Measurements from ENCODE around the gene UBE2H.
"Not testable (repeated sequence)": the region's sequence is repeated elsewhere in the genome, so short reads cannot be mapped to it uniquely, and the experiment has no call there.

Gene UBE2H

GRCh38 chr7:129875160-129875559 is 77.6 kb downstream of the UBE2H start:
- DNase-seq = no peak

- no peak for DNase-seq
Observed at GRCh38 chr7:129874722-129875121, 78.0 kb downstream of the UBE2H start.

GRCh38 chr7:129872054-129872453 is 80.7 kb downstream of the UBE2H start:
- no peak for DNase-seq

- no peak for DNase-seq
Observed at GRCh38 chr7:129870668-129871067, 82.1 kb downstream of the UBE2H start.

- DNase-seq = no peak
Observed at GRCh38 chr7:129866251-129866650, 86.5 kb downstream of the UBE2H start.

- DNase-seq = no peak
Observed at GRCh38 chr7:129865925-129866201, 86.9 kb downstream of the UBE2H start.

- no peak for DNase-seq
Observed at GRCh38 chr7:129865093-129865924, 87.5 kb downstream of the UBE2H start.

GRCh38 chr7:129864676-129865075 is 88.1 kb downstream of the UBE2H start:
- DNase-seq = not testable (repeated sequence)

- DNase-seq = no peak
Observed at GRCh38 chr7:129864042-129864441, 88.7 kb downstream of the UBE2H start.

GRCh38 chr7:129862682-129863081 is 90.1 kb downstream of the UBE2H start:
- no peak for DNase-seq

- DNase-seq = not testable (repeated sequence)
Observed at GRCh38 chr7:129860784-129861183, 92.0 kb downstream of the UBE2H start.

GRCh38 chr7:129859183-129859582 is 93.6 kb downstream of the UBE2H start:
- DNase-seq = no peak

GRCh38 chr7:129858490-129858889 is 94.3 kb downstream of the UBE2H start:
- no peak for DNase-seq

- DNase-seq = no peak
Observed at GRCh38 chr7:129857313-129857712, 95.4 kb downstream of the UBE2H start.

GRCh38 chr7:129855935-129856717 is 96.6 kb downstream of the UBE2H start:
- no peak for DNase-seq

- DNase-seq = no peak
Observed at GRCh38 chr7:129855234-129855673, 97.5 kb downstream of the UBE2H start.

- DNase-seq = no peak
Observed at GRCh38 chr7:129854401-129854800, 98.4 kb downstream of the UBE2H start.

GRCh38 chr7:129853661-129854268 is 99.0 kb downstream of the UBE2H start:
- DNase-seq = no peak

GRCh38 chr7:129851809-129852208 is 101.0 kb downstream of the UBE2H start:
- DNase-seq = no peak

GRCh38 chr7:129851174-129851573 is 101.6 kb downstream of the UBE2H start:
- DNase-seq = no peak

GRCh38 chr7:129848436-129848835 is 104.3 kb downstream of the UBE2H start:
- no peak for DNase-seq

- no peak for DNase-seq
Observed at GRCh38 chr7:129845972-129846327, 106.8 kb downstream of the UBE2H start.

GRCh38 chr7:129845178-129845971 is 107.4 kb downstream of the UBE2H start:
- no peak for DNase-seq
